HG03175 (cell line): ENCODE data around the gene SMCO4.
"Not testable (repeated sequence)": the region's sequence is repeated elsewhere in the genome, so short reads cannot be mapped to it uniquely, and the experiment has no call there.

ENCODE experiments used
- ATAC-seq: cut with Tn5 transposase; IDR thresholded peaks from one replicate; pipeline ENCODE4 v1.9.1; 2021; ENCODE audit warnings: mild to moderate bottlenecking, moderate library complexity; ENCODE audit not compliant: unreplicated experiment

The SMCO4 gene

GRCh38 chr11:93481279-93481678 lies 61.9 kb downstream of the SMCO4 start:
- no peak for ATAC-seq

GRCh38 chr11:93480756-93481155 lies 62.4 kb downstream of the SMCO4 start:
- ATAC-seq, result no peak

GRCh38 chr11:93480256-93480655 lies 62.9 kb downstream of the SMCO4 start:
- no peak for ATAC-seq

GRCh38 chr11:93478841-93479240 lies 64.3 kb downstream of the SMCO4 start:
- no peak for ATAC-seq

- no peak for ATAC-seq
These were observed 65.4 kb downstream of the SMCO4 start for GRCh38 chr11:93477684-93478234.

- ATAC-seq, result no peak
These were observed 66.4 kb downstream of the SMCO4 start for GRCh38 chr11:93476796-93477195.

- no peak for ATAC-seq
These were observed 69.1 kb downstream of the SMCO4 start for GRCh38 chr11:93474123-93474522.

- no peak for ATAC-seq
These were observed 74.9 kb downstream of the SMCO4 start for GRCh38 chr11:93468290-93468689.

GRCh38 chr11:93467054-93467453 lies 76.1 kb downstream of the SMCO4 start:
- ATAC-seq, result no peak

- ATAC-seq, result no peak
These were observed 78.2 kb downstream of the SMCO4 start for GRCh38 chr11:93464927-93465540.

GRCh38 chr11:93463666-93464065 lies 79.5 kb downstream of the SMCO4 start:
- not testable (repeated sequence) for ATAC-seq

GRCh38 chr11:93458286-93458685 lies 84.9 kb downstream of the SMCO4 start:
- ATAC-seq, result no peak

GRCh38 chr11:93444617-93445073 lies 98.5 kb downstream of the SMCO4 start:
- ATAC-seq, result no peak

- not testable (repeated sequence) for ATAC-seq
These were observed 100.0 kb downstream of the SMCO4 start for GRCh38 chr11:93443232-93443631.

- ATAC-seq, result no peak
These were observed 110.9 kb downstream of the SMCO4 start for GRCh38 chr11:93432247-93432646.
